ENCODE data around the gene MTSS2.

MTSS2 gene

DNA sequence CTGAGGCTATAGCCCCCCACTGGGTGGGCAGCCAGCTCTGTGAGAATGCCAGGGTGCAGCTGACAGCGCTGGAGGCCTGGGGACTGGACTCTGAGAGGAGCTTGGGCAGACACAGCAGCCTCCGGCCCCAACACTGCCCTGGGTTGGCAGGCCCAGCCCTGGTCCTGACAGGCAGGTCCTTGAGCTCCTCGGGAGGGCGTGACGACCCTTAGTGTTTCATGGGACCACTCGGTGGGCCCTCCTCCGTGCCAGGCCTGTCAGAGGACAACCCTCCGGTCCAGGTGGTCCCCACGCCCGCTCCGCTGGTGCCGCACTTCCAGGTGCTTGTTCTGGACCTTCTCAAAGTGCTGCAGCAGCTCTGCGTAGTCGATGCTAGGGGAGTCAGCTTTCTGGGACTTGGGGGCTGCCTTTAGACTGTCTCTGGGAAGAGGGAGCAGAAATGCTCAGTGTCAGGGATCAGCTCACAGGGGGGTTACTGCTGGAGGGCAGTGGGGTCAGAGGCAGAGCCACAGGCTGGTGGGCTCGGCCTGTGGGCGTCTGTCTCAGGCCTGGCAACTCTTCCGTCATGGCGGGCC lies 1.9 kb upstream of the MTSS2 start:
- DNase-seq = peak in 8 of 58 donors; percentile 19 to 42 (median 34)

GRCh38 chr16:70687102-70687511 lies 1.3 kb upstream of the MTSS2 start:
- no peak for DNase-seq

DNA sequence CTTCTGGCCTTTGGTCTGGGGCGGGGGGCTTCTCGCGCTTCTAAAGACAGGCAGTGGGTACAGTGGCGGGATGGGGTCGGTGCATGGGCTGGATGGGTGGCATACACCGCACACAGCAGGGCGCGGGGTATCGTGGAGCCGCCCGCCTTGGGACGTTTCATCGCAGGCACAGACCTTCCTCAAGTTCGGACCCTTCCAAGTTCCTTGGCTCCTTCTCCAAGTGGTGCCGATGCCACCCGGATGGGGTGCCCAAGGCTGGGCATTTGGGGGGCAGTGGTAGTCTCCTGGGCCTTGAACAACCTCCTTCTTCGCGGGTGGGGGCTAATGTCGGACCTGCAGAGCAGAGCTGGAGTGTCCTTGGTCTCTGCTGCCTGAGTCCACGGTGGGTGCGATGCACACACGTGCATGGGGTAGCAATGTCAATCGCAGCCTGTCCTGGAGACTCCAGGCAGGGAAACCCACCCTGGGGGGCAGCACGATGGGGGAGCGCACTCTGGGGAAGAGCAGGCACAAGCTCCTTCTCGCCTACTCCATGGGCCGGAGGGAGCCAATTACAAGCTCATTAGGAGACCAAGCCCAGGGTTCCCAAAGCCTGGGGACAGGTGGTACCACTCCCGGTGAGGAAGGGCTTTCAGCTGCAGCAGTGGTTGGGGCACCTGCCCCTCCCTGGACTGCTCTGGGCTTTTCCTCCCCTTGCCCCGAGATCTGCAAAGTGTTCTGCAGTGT lies 686 bp upstream of the MTSS2 start:
- no peak for DNase-seq

DNA sequence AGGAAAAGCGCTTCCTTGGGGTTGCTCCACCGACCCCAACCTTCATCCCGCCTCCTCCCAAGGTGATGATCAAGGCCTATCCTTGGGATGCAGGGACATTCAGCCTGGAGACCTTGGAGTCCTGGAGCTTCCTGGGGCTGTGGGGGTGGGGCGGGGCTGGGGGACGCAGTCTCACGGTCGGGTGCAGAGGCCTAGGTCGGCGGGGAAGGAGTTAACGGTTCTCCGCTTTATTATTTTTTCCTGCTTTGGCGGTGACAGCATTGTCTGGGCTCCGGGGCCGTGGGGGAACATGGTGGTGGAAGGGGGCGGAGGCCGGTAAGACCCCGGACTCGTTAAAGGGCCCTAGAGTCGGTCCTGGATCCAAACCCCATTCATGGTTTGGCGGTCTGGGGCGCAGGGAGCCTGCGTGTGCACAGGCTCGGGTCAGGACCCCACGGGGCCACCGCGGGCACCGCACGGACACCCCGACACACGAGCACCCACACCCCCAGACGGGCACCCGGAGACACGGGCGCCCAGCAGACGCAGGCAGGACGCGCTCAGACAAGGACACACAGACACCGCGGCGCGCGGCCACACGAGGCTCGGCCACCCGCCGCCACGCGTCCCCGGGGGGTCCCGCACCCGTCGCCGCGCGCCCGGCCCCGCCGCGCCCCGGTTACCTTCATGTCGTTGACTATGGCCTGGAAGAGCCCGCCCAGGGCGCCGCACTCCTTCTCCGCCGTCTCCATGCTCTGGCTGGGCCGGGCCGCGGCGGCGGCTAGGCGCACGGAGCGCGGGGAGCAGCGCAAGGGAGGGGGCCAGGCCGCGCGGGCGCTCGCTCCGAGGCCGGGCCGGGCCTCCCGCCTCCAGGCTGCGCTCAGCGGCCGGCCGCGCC lies 554 bp downstream of the MTSS2 start:
- no peak for DNase-seq

- DNase-seq = peak in 18 of 58 donors; percentile 20 to 65 (median 38)
These were observed 1.4 kb downstream of the MTSS2 start for GRCh38 chr16:70684146-70685060.

DNA sequence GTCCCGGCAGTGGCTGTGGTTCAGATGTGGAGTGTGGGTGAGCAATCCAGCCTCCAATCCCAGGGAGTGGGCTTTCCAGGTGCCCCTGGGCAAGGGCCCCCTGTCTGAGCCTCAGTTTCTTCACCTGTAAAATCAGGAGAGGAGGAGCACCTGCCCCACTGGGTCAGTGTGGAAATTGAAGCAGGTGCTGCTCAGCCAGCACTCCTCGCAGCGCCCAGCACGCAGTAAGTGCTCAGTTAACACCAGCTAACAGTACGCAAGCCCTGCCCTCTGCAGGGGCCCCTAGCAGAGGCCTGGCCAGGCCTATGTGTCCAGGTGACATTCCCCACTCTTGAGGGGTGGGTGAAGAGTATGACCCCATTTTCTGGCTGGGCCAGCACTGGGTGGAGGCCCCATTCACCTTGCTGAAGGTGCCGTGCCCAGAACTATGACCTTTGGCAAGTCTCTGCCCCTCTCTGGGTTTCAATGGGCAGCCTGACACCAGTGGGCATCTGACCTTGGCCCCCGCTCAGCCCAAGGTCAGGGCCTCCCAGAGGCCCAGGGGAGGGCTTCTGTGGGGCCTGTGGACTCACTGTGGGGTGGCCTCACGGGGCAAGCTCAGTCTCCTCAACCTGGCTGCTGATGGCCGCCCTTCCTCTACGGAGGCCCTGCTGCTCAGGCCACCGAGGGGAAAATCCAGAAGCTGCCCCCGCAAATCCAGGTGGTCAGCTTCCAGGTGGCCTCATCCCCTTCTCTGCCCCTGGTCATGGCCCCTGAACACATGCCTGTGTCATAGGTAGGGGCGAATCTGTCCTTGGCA lies 2.5 kb downstream of the MTSS2 start:
- no peak for DNase-seq

DNA sequence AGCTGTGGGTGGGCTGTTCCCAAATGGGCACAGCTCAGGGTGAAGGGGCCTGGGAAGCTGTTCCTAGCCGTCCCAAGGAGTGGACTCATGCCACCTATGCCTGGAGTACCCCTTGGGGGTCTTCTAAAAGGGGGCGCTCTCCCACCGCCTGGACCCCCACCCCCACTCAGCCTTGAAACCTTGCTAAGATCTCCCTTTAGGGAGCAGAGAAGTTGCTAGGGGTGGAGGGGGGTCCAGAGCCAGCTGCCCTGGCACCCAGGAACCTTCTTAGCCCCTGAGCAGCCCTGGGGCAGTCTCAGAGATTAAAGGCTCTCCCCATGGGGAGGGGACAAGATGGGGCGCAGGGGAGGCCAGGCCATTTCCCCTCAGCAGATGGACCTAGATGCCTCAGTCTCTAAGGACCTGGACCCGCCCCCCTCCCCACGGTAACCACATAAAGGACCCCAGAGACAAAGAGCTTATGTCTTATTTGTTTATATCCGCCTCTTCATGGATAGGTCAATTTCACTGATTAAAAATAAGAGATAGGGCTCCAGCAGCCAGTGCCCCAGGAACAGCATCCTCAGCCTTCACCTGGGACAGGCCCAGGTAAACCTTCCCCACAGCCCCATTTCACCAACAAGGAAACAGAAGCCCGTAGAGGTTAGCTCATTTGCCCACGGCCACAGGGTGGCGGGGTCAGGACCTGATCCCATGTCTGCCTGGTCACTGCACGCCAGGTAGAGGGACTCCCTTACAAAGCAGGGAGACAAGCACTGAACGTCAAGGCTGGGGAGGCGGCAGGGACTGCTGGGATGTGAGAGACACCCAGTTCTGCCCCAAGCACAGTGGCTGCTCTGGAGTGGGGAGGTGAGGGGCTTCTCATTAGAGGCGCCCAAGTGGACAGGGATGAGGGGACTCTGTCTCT lies 3.4 kb downstream of the MTSS2 start:
- no peak for DNase-seq

DNA sequence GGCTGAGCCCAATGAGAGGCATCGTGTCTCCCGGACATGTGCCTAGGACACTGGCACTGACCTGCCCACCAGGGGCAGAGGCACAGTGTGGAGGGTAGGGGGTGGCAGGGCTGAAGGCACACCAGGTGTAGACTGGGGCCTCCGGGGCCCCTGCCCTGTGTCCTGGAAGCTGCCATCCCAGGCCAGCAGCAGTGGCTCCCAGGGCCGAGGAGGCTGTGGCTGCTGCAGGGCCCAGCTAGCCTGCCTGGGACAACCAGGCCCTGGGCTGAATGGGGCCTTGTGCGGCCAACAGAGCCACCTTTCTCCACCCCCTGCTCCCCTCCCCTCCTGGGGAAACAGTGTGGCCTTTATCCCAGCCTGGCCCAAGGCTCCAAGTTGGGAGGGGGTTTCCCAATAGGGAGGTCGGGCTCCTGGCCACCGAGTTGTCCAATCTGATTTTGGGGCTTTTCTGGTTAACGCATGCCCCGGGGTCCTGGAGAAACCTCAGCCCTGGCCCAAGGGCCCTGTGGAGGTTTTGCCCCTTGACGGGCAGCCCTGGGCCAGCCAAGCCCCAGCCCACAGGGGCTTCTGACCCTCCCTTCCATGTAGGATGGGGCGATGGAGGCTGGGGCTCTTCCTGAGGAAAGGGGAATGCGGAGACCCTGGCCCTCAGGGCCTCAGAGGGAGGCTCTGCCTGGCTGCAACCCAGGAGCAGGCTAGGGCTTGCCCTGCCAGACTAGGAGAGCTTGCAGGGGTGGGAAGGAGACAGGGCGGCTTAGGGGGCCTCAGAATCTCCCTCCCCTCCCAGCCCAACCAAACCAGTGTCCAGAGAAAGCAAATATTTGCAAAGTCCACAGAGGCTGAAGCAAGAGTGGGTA lies 4.2 kb downstream of the MTSS2 start:
- peak in 56 of 58 donors; percentile 27 to 92 (median 80) for DNase-seq

DNA sequence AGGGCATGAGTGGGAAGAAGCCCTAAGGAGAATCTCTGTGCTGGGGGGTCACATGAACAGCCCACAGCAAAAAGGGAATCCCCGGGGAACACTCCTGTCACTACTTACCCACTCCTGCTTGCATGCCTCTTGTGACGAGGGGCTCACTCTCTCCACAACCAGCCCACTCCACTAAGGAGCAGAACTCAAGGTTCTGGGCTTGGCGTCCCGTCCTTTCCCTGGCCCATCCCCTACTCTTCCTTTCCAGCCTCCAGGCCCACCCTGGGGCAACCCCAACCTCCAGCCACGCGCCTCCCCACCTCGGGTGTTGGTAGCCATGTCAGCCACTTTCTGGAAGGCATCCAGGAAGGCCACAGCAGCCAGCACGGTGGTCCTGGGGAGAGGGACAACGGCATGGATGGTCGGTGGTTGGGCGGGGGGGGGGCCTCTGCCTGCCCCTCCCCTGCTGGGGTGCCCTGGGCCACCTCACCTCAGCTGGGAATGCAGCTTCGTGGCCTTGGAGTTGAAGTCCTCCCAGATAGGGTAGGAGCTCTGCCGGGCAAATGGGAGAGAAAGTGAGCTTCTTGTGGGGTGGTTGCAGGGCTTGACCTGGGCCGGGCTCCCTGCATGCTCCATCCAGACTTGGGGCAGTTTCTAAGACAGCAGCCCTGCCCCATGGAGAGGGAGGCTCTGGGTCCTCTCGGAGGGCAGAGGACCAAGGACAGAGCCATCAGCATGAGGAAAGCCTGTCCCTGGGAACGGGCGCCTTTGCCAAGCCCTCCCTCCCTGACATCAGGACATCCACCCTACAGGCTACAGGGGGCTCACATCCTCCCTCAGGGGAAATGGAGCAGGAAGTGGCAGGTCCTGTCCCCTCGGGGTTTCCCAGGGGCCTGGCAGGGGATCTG lies 5.1 kb downstream of the MTSS2 start:
- no peak for DNase-seq

DNA sequence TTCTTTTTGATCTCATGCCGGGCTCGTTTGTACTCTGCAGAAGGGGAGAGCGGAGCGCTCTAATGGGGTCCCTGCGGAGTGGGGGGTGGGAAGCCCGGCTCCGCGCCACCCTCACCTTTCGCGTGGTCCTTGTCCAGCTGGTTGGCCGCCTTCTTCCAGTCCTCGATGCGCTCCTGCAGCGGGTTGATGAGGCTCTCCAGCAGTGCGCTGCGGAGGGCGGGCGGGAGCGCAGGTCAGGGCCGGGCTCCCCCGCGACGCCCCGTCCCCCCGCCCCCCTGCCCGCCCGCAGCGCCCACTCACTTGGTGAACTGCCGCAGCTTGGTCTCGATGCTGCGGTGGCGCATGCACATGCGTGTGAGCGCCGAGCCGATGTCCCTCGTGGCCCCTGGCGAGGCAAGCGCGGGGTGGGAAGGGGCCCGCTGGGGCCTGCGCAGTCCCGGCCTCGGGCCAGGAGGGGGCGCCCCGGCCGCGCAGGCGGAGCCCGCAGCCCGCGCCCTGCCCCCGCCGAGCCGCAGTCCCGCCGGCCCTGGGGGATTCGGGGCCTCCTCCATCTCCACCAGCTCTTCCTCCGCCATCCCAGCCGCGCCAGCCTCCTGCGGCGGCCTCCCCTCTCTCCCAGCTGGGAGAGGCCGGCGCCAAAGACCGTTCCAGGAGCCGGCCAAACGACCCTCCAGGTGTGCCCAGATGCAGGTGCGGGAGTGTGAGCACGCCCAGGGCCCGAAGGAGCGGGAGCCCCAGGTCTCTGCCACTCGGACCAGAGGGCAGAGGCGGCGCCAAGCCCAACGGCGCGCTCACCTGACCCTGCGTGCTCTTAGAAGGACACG lies 6.0 kb downstream of the MTSS2 start:
- DNase-seq = peak in 2 of 58 donors; percentile 14 to 39

DNA sequence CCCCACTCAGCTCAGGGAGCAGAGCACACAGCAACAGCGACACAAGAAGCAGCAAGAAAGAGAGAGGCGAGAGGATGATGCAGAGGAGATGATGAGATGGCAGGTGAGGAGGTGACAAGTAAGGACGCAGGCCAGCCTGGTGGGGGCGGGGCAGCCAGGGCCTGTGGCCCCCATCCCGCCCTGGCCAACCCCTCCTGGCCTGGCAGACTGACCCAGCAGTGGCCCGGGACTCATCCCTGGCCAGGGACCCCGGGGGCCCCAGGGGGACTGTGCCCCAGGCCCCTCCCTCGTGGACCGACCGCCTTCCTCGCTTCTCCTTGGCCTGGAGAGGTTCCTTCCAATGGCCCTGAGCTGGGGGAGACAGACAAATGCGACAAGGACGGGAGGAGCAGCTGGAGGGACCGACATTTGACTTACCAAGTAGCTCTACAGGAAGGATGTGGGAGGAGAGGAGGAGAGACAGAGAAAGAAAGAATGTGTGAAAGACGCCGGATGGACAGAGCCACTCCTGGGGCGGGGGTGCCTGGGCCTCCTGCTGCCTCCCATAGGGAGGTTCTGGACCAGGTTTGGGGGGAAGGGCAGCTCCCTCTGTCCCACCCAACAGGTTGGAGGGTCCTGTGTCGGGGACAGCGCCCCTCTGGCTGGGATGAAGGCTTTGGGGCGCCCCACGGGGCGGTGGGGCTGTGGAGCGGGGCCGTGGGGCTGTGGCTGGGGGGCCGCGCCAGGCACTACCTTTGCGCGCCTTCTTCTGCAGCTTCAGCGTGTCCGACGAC lies 6.8 kb downstream of the MTSS2 start:
- no peak for DNase-seq

DNA sequence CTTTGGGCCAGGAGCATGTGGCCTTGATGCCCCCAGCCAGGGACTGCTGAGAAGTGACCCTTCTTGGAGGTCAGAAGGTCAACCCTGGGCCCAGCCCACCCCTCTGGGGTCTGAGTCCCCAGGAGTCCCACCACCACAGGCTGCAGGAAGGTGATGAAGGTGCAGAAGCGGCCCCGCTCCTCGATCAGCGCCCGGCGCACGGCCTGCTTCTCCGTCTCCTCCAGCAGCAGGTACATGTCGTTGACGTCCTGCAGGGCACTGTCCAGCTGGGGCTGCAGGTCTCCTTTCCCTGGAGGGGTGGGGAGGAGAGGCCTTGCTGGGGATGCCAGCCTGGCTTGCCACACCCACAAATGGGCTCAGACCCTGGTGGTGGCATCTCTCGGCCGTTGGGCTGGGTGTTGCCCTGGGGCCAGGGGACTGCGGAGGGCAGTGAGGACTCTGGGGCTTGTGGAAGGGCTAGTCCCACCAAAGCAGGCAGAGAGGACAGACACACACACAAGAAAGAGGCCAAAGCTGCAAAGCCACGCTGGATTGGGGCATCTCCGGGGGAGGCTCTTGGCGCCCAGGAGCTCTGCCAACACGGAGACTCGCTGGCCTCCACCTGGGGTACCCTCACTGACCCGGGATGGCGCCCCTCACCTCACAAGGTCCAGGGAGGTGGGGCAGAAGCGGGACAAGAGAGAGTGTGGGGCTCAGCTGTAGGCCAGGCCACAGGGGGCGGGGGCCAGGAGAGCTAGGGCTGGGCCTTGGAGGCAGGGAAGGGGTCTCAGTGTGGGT lies 7.5 kb downstream of the MTSS2 start:
- DNase-seq = no peak

- DNase-seq = no peak
These were observed 8.2 kb downstream of the MTSS2 start for GRCh38 chr16:70677499-70678120.

Measured in anterior cingulate cortex (tissue), 58 donors.